Activated CD8-positive, alpha-beta T cell treated with anti-CD3 and anti-CD28 coated beads, Interleukin-2, amount 10 ng/mL, durations not matched to agents 7 days and 5 days (primary cell): ENCODE data around the gene HSF2BP. TPM values are rescaled to one million over a fixed set of nuclear protein-coding genes. Genes with fewer than 3 reads are reported as not detected.
"Not testable (repeated sequence)": the region's sequence is repeated elsewhere in the genome, so short reads cannot be mapped to it uniquely, and the experiment has no call there.

Experiments
- ATAC-seq: fragments of 150-1000 bp; cut with Tn5 transposase; one replicate; pipeline ENCODE4 v1.10.0; 2021; ENCODE audit warnings: moderate library complexity
- CTCF ChIA-PET: fragments of 350-600 bp; sonication (Branson Sonifier 250); formaldehyde crosslinking; loops from one replicate; lab custom pipeline; 2021; ENCODE audit warnings: antibody characterized with exemption; lab: Charles Lee
- POLR2A ChIA-PET: fragments of 350-600 bp; sonication (Branson Sonifier 250); formaldehyde crosslinking; loops from one replicate; lab custom pipeline; 2021; ENCODE audit warnings: antibody characterized with exemption; lab: Charles Lee
- DNase-seq: peaks from one replicate; pipeline ENCODE4 v3.0.0-alpha.2; 2020
- H3K27ac Mint-ChIP-seq: one replicate; pipeline ENCODE4 v1.8.0; 2021; ENCODE audit warnings: mild to moderate bottlenecking, mixed read lengths
- H3K27me3 Mint-ChIP-seq: one replicate; pipeline ENCODE4 v1.8.0; 2021; ENCODE audit warnings: low read depth, mixed read lengths
- H3K36me3 Mint-ChIP-seq: one replicate; pipeline ENCODE4 v1.8.0; 2021; ENCODE audit warnings: low read depth, mixed read lengths
- H3K4me1 Mint-ChIP-seq: one replicate; pipeline ENCODE4 v1.8.0; 2021; ENCODE audit warnings: low read depth, mixed read lengths
- H3K4me3 Mint-ChIP-seq: one replicate; pipeline ENCODE4 v1.8.0; 2021; ENCODE audit warnings: mild to moderate bottlenecking, mixed read lengths
- H3K9me3 Mint-ChIP-seq: one replicate; pipeline ENCODE4 v1.8.0; 2022; ENCODE audit warnings: mixed read lengths; ENCODE audit not compliant: insufficient read depth
- total RNA-seq, 2 experiments: library from RNA; stranded (reverse); gene quantifications; one replicate each; pipeline ENCODE4 v1.2.3, GENCODE V29; 2021

The HSF2BP gene
- total RNA-seq, 2 experiments from 2014 or later: 0.18 to 0.24 TPM

DNA sequence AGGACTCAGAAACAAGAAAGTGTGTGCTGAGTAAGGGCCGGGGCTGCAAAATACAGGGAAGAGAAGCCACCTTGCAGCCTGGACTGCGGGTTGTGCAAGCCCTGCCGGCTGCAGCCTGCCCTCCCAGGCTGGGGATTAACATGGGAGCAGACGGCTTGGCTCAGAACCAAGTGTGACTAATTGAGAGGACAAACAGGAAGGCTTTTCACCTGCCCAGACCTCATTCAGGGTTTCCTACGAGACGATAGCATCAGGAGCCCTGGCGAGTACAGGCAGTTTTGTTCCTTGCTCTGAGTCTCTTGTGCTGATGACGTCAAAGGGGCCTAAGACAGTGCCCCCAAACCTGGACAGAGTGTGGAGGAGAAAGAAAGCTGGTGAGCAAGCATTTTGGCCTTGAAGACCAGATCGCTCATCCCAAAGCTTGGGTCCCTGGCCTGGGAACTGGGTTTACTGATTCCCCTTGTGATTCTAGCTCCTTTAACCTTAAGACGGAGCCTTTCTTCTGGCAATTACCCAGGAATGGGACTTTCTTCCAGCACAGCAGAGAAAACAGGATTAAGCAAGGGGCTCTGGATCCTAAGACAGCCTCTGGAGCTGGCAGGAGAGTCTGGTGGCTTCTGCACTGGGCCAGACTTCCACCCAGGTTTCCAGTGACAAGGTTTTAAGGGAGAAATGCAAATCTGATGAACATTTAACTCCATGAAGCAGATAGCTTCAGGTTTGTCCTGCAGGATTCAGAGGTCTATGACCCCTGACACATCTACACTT, 142.2 kb downstream of the HSF2BP start:
- DNase-seq, H3K9me3 Mint-ChIP-seq, POLR2A ChIA-PET, H3K27me3 Mint-ChIP-seq, H3K27ac Mint-ChIP-seq, H3K36me3 Mint-ChIP-seq, ATAC-seq, H3K4me3 Mint-ChIP-seq, CTCF ChIA-PET, H3K4me1 Mint-ChIP-seq: not testable (repeated sequence)

GRCh38 chr21:43516295-43516847, 142.9 kb downstream of the HSF2BP start:
- H3K27me3 Mint-ChIP-seq, H3K9me3 Mint-ChIP-seq, POLR2A ChIA-PET, H3K36me3 Mint-ChIP-seq, DNase-seq, ATAC-seq, CTCF ChIA-PET, H3K27ac Mint-ChIP-seq, H3K4me3 Mint-ChIP-seq, H3K4me1 Mint-ChIP-seq: not testable (repeated sequence)

DNA sequence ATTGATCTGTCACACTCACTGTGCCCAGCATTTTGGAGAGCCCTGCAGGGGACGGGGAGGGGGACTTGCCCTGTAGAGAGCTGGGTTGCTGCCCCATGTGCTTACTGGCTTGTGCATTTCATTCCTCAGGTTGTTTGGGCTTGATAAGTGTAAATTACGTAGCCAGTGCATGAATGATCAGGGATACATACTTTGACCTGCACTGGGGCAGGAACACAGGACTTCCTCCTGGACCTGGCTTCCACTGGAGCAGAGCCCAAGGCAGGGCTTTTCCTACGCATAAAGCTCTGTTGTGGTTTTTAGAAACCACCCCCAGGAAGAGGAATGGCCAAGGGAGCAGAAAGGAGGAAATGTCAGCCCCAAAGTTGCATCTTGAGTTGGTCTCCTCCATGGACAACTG, 144.5 kb downstream of the HSF2BP start:
- ATAC-seq, H3K9me3 Mint-ChIP-seq, H3K36me3 Mint-ChIP-seq, H3K27ac Mint-ChIP-seq, H3K4me3 Mint-ChIP-seq, DNase-seq, POLR2A ChIA-PET, H3K27me3 Mint-ChIP-seq, H3K4me1 Mint-ChIP-seq, CTCF ChIA-PET: not testable (repeated sequence)

DNA sequence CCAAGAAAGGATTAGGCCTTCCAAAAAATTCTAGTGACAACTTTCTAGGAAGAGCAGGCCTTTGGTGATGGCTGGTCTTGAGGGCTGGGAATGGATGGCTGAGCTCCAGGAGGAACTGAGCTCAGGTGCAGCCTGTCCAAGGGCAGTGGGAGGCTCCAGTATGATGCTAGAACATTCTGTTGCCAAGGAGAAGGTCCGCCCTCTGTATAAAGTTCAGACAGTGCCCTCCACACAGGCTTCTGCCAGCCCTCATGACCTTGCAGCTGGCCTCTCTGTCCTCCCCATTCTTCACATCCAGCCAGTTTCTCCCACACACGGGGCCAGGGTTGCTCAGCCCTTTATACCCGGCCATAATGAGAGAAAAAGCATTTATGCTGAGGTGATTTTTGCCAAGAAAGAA, 146.3 kb downstream of the HSF2BP start:
- H3K27me3 Mint-ChIP-seq, ATAC-seq, H3K4me3 Mint-ChIP-seq, H3K4me1 Mint-ChIP-seq, H3K36me3 Mint-ChIP-seq, POLR2A ChIA-PET, DNase-seq, H3K27ac Mint-ChIP-seq, H3K9me3 Mint-ChIP-seq, CTCF ChIA-PET: not testable (repeated sequence)

DNA sequence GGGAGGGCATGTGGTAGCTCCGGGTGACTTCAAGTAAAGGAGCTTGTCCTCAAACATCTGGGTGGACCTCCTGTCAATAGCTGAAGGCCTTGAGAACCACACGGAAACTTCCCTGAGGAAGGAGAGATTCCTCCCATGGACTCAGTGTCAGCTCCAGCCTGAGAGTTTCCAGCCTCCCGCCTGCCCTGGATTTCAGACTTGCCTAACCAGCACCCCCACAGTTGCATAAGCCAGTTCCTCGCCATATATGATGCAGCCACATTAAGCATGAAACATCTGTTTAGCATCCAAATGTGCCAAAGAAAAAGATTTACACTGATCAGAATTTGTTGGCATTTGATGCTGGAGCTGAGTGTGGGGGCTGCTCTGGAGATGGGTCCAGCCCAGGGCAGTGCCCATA, 148.1 kb downstream of the HSF2BP start:
- CTCF ChIA-PET, H3K4me3 Mint-ChIP-seq, H3K27ac Mint-ChIP-seq, DNase-seq, H3K4me1 Mint-ChIP-seq, H3K27me3 Mint-ChIP-seq, POLR2A ChIA-PET, H3K9me3 Mint-ChIP-seq, ATAC-seq, H3K36me3 Mint-ChIP-seq: not testable (repeated sequence)

- H3K4me1 Mint-ChIP-seq: not testable (repeated sequence)
Measured at GRCh38 chr21:43510669-43511068, 148.6 kb downstream of the HSF2BP start.

GRCh38 chr21:43503892-43504291, 155.4 kb downstream of the HSF2BP start:
- H3K9me3 Mint-ChIP-seq, H3K4me3 Mint-ChIP-seq, CTCF ChIA-PET: not testable (repeated sequence)

More at GRCh38 chr21:43510669-43511068, 148.6 kb downstream of the HSF2BP start:
- H3K9me3 Mint-ChIP-seq, H3K4me3 Mint-ChIP-seq, H3K27ac Mint-ChIP-seq, POLR2A ChIA-PET, DNase-seq, H3K27me3 Mint-ChIP-seq, CTCF ChIA-PET, H3K36me3 Mint-ChIP-seq: not testable (repeated sequence)
- peak; percentile 30 for ATAC-seq

GRCh38 chr21:43503075-43503750, 156.1 kb downstream of the HSF2BP start:
- H3K27ac Mint-ChIP-seq, DNase-seq, H3K27me3 Mint-ChIP-seq, POLR2A ChIA-PET, H3K36me3 Mint-ChIP-seq, H3K4me1 Mint-ChIP-seq, H3K4me3 Mint-ChIP-seq, H3K9me3 Mint-ChIP-seq, ATAC-seq, CTCF ChIA-PET: not testable (repeated sequence)

More at GRCh38 chr21:43503892-43504291, 155.4 kb downstream of the HSF2BP start:
- DNase-seq, H3K4me1 Mint-ChIP-seq, H3K27me3 Mint-ChIP-seq, POLR2A ChIA-PET, H3K36me3 Mint-ChIP-seq, H3K27ac Mint-ChIP-seq, ATAC-seq: not testable (repeated sequence)

DNA sequence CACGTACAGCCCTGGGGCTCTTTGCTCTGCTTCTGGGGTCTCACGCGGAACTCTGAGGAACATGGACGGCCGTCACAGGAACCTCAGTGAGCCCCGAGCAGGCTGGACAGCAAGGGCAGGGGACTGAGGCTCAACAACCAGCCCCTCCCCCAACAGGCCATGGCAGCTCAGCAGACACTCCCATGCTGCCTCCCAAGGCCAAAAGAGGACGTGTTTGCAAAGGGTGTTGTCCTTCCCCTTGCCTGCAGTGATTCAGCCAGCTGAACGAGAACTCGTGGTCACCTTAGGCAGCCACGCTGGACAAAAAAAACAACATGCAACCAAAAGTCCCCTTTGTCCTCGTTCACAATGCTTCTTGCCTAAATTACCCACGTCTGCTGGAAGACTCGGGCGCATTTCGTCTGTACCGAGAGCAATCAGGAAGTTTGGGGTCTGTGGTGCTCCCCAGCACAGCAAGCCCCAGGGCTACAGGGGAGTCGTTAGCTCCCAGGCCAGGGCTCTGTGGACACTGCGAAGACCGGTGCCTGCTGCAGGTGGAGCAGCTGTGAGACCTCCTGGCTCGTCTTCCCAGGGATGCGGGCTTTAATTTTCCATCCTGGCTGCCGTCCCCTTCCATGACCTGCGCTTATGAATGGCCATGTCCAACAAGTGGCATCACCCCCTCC, 156.7 kb downstream of the HSF2BP start:
- H3K27ac Mint-ChIP-seq, H3K36me3 Mint-ChIP-seq, CTCF ChIA-PET, H3K27me3 Mint-ChIP-seq, H3K4me1 Mint-ChIP-seq, H3K4me3 Mint-ChIP-seq, DNase-seq, POLR2A ChIA-PET, ATAC-seq, H3K9me3 Mint-ChIP-seq: not testable (repeated sequence)

DNA sequence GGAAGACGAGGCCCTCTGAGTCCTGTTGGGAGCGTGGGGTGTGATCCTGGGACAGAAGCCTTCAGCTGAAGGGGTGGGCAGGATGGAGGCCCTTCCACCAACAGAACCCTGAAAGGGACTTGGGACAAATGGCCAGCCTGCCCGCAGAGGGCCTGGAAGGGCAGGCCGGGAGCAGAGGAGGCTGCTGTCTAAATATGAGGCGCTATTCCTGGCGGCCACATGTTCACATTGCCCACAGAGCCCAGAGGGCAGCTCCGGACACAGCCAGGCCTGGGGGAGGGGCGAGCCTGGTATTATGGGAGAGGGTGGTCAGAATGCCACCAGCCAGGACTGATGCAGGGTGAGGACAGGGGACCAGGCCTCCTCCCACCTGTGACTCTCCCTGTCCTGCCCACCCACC, 160.4 kb downstream of the HSF2BP start:
- DNase-seq, CTCF ChIA-PET, POLR2A ChIA-PET, H3K27me3 Mint-ChIP-seq, H3K9me3 Mint-ChIP-seq, H3K36me3 Mint-ChIP-seq, H3K4me3 Mint-ChIP-seq, H3K27ac Mint-ChIP-seq, H3K4me1 Mint-ChIP-seq, ATAC-seq: not testable (repeated sequence)

DNA sequence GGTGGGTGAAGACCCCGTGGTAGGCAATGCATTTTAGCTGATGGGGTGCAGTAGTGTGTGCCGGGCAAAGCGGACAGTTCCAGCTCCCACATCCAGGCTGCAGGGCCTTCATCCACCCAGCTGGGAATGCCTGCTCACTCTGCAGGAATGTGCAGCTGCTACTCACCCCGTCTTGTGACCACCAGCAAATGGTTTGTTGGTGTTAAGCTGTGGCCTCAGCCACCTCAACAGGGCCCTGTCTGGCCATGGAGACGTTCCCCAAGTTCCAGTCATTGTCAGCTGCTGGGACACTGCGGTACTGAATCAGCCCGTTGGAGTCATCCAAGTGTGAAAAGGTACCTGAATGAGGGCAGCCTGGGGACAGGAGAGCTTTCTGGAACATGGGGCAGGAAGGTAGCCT, 161.2 kb downstream of the HSF2BP start:
- H3K4me3 Mint-ChIP-seq, CTCF ChIA-PET, H3K27ac Mint-ChIP-seq, DNase-seq, H3K27me3 Mint-ChIP-seq, H3K4me1 Mint-ChIP-seq, ATAC-seq, H3K36me3 Mint-ChIP-seq, POLR2A ChIA-PET, H3K9me3 Mint-ChIP-seq: not testable (repeated sequence)
